Erythroblast (primary cell): ENCODE results near the gene ELOVL5.

Source experiments
- DNase-seq, 2 experiments: peaks; one replicate each; lab custom pipeline; 2025; lab: John Stamatoyannopoulos, UW
- GATA1 ChIP-seq: IDR thresholded peaks from 2 replicates; pipeline ENCODE4 v1.6.1; 2011; ENCODE audit warnings: low read depth, mild to moderate bottlenecking, control low read depth, low read length, moderate library complexity
- POLR2A ChIP-seq: IDR thresholded peaks from 2 replicates; pipeline ENCODE4 v1.6.1; 2011; ENCODE audit warnings: mild to moderate bottlenecking, low read length

The ELOVL5 gene

DNA sequence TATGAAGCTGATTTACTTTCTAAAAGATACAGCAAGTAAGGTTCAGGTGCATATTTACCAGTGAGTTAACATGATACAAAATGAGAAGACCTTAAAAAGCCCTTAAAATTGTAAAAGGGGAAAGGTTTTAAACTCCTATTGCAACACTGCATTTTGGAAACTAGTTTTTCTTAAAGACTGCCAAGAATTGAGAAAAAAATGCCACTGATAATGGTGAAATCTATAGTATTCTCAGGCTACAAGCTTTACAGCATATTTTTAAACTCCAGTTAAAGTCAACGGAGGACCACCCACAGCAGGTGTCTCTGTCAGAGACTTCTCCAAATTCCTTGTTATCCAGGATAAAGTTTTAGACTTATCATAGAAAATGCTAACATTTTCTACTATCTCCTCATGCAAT is 53.6 kb downstream of the ELOVL5 start:
- TF ChIP-seq GATA1: no peak
- no peak for TF ChIP-seq POLR2A
- no peak for DNase-seq

DNA sequence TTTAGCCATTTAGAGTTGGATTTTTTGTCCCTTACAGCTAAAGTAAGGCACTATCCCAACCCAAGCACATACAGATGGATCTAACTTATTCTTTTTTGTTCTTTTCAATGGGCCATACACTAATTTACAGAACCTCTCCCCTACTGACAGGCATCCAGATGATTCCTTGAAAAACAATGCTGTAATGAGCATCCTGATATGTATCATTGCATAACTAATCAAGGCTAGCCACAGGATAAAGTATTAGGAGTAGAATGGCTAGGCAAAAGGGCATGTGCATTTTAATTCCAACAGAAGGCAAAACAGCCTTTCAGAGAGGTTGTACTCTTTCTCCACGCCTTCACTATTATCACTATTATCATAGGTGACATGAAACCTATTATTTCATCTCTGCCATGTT is 54.1 kb downstream of the ELOVL5 start:
- TF ChIP-seq POLR2A (no peak), GATA1 (no peak)
- DNase-seq: no peak

DNA sequence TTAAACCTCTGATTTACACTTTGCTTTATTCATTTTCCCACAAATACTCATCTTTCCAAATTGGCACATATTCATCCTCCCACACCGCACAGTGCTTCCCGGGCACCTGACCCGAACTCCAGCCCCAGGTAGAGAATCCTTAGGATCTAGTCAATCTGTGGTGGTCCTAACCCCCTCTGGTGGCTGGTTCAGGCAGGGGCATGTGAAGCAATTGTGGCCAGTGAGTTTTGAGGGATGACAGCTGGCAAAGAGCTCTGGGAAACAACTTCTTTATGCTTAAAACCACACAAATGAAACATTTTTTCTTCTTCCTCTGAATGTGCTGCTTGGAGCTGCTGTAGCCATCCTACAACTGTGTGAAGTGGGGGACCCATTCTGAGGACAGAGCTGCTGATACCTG is 54.7 kb downstream of the ELOVL5 start:
- no peak for TF ChIP-seq GATA1
- TF ChIP-seq POLR2A: no peak
- peak; percentile 25 to 48 for DNase-seq

DNA sequence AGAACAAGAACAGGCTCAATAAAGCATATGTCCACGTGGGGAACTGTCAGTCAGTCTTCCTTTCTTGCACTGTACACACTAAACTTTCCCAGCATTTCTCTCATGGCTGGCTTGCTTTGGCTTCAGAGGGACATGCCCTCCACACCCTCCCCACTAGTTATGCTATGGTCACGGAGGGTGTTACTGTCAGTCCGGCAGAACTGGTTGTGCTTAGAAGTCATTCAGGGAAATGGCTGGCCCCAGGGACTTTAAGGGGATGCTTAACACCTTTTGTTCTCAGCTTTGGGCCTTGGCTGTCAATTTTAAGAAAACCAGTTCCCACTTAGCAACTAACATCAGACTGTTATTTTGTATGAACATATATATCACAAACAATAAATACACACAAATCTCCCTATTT is 55.1 kb downstream of the ELOVL5 start:
- no peak for TF ChIP-seq POLR2A
- no peak for TF ChIP-seq GATA1
- no peak for DNase-seq

DNA sequence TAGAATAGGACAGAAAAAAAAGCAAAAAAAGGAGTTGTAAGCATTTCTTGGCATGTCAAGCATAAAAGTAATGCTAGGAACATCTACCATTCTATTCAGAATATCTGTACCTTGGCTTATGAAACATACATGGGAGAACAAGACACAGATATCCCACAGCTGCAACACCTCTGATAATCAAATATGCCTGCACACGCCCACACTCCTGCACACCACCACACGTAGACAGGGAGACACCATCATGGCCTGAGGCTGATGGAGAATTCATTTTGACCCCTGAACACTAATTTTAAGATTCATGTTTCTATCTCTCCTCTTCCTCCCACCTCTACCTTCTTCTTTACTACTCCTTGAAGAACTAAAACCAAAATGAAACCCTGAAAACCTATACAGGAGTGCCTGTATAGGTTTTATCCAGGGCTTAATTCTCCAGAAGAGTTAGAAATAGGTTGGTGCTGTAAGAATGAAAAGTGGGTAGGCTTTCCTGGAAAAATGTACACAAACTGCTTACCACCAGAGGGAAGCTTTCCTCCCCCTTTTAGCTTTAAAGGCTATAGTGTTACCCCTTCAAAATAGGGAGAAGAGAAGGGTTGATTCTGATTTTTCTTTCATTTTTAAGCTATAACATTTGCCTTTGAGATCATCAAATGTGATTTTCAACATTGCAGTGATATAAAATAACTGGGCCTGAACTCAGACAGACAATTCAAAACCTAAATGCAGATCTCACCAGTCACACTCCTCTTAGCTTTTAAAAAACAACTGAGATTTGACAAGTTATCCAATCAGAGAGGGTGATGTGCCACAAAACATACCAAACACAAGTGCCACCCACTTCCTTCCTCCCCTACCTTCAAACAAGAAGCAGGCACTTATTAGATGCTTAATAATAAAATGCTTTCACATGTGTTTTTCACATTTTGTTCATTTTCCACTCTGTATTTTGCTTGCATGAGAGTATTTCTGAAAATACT is 57.9 kb downstream of the ELOVL5 start:
- DNase-seq: peak; percentile 78 to 85
- TF ChIP-seq POLR2A: no peak

DNA sequence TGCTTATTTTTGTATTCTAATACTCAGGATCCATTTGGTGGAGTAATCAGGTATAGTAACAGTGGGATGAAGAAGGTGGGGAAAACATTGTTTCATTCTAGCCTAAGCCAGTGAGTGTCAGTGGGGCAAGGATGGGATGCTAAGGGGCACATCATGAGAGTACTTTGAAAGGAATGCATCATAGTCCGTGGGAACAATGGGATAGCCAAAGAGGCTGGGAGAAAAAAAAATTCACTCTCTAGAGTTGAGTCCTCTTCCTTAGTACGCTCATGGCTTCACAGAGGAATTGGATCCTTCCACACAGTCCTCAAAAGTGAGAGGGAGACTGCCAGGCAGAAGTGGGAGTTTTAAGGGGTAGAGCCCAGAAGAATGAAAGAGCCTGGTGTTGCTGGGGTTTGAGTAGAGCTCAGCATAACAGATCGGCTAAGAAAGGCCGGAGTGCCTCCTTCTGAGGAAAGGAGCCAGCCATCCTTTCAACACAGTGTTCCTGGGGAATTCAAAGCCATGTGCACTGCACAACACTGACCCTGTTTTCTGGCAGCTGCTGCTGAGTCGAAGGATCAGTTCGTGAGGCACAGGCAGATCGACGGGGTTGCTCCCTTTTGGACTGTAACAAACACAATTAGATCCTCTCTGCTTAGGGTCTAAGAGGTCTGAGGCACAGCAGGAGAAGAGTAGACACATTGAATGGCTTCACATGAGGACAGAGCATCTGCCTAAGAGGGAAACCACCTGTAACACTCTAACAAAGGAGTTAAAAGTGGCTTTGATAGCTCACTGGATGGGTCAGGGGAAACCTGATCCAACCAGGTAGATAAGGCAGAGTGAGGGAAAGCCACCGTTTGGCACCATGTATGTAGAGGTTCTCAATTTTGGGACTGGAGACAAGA is 61.2 kb downstream of the ELOVL5 start:
- TF ChIP-seq POLR2A (no peak), GATA1 (no peak)

DNA sequence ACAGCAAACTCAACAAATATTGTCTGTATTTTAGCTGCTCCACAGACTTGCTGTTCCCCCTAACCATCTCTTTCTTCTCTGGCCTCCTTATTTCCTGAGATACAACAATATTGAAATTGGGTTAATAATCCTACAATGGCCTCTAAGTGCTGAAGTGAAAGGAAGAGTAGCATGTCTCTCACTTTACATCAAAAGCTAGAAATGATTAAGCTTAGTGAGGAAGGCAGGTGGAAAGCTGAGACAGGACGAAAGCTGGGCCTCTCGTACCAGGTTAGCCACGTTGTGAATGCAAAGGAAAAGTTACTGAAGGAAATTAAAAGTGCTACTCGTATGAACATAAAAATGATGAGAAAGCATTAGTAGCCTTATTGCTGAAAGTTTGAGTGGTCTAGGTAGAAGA is 63.8 kb downstream of the ELOVL5 start:
- TF ChIP-seq POLR2A (no peak), GATA1 (no peak)
- no peak for DNase-seq

More for the DNA sequence above, 61.2 kb downstream of the ELOVL5 start:
- DNase-seq: no peak

DNA sequence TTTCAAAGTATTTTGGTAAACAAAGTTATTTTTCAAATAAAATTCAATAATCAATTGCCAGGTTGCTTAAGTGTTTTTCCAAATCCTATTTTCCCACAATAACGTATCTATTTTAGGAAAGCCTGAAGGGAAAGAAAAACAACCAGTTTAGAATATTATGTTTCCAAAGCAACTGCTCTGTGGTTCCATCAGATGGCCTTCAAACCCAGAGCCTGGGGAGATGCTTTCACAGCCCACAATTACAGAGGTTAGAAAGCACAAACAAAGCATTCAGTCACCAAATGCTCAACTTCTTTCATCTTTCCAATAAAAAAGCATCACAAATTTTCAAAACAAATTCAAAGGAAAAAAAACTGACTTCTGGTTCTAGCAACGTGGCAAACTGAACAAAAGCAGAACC is 66.0 kb downstream of the ELOVL5 start:
- no peak for DNase-seq
- no peak for TF ChIP-seq GATA1
- no peak for TF ChIP-seq POLR2A

DNA sequence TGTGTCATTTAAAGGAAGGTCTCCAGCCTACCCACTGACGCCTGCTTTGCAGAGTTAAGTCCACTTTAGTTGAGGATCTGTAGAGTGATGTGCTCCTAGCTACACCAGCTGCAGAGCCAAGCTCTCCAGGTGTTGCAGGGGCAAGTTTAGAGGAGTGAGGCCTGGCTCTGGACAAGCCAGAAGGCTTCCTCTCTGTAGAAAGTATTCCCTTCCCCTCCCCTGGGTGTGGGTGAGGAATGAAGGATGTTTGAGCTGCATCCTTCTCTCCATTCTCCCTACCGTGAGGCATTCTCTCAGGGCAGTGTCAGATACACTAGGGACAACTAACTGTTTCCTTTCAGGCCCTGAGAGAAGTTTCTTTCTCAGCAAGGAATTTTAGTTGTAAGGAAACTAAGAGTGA is 66.5 kb downstream of the ELOVL5 start:
- no peak for TF ChIP-seq GATA1
- no peak for TF ChIP-seq POLR2A

DNA sequence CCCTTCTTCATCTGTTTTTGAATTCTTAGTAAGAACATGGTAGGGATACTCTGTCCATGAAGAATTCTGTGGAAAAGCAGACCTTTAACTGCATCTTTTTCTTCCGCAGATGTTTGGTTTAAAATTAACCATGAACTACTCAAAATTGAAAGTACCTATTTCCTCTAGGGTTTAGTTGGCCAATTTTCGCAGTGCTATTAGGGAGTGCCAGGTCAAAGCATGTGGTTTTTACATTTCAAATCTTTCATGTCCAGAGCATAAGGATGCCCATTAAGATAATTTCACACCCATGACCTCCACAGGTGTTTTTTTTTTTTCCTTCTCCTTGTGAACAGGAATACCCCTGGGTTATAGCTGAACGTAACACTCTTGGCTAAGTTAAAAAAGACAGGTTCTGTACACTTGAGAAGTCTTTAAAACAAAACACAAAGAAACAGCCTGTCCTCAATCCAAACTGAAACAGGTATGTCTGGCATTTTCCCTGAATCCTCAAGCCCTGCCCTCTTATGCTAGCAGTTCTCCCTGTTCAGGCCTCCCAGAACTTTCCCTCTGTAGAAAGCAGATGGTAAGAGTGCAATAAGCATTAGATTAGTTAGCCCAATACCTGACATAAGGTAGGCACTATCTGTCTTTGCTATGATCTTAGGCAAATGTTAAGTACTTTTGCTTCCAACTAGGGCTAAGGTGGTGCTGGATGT is 67.1 kb downstream of the ELOVL5 start:
- DNase-seq: no peak
- TF ChIP-seq GATA1 (no peak), POLR2A (no peak)

More for the DNA sequence above, 66.5 kb downstream of the ELOVL5 start:
- DNase-seq: no peak

DNA sequence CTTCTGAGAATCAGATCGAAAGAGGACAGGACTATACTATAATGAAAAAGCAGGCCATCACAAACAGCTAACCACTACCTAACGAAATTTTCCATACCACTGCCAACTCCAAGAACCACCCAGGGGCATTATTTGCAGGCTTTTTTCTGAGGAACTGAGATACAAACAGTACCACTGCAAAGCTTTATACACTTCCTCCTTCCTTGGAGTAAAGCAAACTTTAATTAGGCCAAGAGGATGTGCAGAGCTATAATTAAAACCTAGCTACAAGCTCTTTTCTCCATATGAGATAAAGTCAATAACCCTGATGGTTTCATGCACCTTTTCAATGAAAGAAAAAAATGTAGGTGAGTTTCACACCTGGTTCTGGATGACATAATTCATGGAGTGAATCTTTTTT is 68.5 kb downstream of the ELOVL5 start:
- DNase-seq: no peak
- no peak for TF ChIP-seq POLR2A
- no peak for TF ChIP-seq GATA1

DNA sequence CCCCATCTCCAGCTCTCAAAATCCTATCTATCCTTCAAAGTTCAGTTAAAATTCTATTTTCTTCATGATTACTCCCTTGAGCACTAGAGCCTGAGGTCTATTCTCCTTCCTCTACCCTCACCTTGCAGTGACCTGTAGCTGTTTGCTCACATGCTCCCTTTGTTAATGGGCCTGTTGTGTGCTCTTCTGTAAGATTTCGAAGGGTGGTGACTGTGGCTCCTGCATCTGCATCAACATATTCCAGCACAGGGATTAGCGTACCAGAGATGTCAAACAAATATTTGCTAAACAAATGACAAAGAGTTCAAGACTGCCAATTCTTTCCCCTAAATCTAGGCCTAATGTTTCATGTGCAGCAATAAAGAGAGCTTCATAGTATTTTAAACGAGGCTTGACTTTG is 69.5 kb downstream of the ELOVL5 start:
- no peak for DNase-seq

DNA sequence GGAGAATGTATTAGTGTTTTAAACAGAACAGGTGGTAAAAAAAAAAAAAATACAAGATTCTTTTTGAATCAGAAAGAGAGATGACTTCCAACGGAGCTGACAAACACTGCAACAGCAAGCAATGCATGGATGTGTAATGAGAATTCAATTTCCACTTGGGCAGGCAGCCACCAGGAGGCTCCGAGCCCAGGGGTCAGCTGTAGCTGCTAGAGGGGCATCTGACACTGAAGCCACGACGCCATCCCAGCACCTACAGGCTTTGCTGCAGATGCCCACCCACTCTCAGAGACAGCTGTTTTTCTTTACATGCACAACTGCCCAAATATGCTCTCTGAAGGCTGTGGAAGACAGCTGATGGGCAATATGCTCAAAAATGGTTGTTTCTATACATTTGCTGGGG is 75.4 kb downstream of the ELOVL5 start:
- DNase-seq: no peak
- no peak for TF ChIP-seq GATA1
- TF ChIP-seq POLR2A: no peak

More for the DNA sequence above, 69.5 kb downstream of the ELOVL5 start:
- TF ChIP-seq POLR2A (no peak), GATA1 (no peak)
